HEK293 (cell line): ENCODE results near the gene ASB10.

Experiments used
- CTCF ChIA-PET: fragments of 350-600 bp; formaldehyde crosslinking; extraction: SDS; loops from one replicate; lab custom pipeline; 2021; ENCODE audit warnings: antibody characterized with exemption; lab: Yijun Ruan, JAX
- POLR2A ChIA-PET: fragments of 300-600 bp; formaldehyde crosslinking; extraction: SDS; loops from one replicate; lab custom pipeline; 2020; ENCODE audit warnings: antibody characterized with exemption, inconsistent platforms; lab: Yijun Ruan, JAX
- H3K27ac ChIP-seq: fragments of 200-500 bp; sonication (Bioruptor generic); 2 replicates; pipeline ENCODE4 v1.5.1; 2014; ENCODE audit warnings: low read depth, low read length, control low read depth, inconsistent platforms; ENCODE audit errors: extremely low read depth
- H3K36me3 ChIP-seq, 2 experiments: fragments of 200-500 bp in 1 of 2; sonication (Bioruptor generic) in 1 of 2; 1 replicate in 1 of 2; 2 replicates in 1 of 2; pipeline ENCODE4 v1.5.1; 2014 to 2017; ENCODE audit warnings: inconsistent platforms in 2 of 2, low read length in 2 of 2; ENCODE audit not compliant: control insufficient read depth in 2 of 2, insufficient read depth in 1 of 2
- H3K4me1 ChIP-seq: fragments of 200-500 bp; sonication (Bioruptor generic); 2 replicates; pipeline ENCODE4 v1.5.1; 2014; ENCODE audit warnings: mild to moderate bottlenecking, low read length, inconsistent platforms; ENCODE audit not compliant: control insufficient read depth, insufficient read depth
- H3K4me3 ChIP-seq: 2 replicates; pipeline ENCODE4 v1.5.1; 2011; ENCODE audit warnings: low read depth, mild to moderate bottlenecking, control low read depth, low read length, moderate library complexity
- H3K9me3 ChIP-seq: fragments of 200-500 bp; sonication (Bioruptor generic); 2 replicates; pipeline ENCODE4 v1.5.1; 2014; ENCODE audit warnings: low read depth, low read length, inconsistent platforms; ENCODE audit not compliant: control insufficient read depth, insufficient read depth
- HOXD13 ChIP-seq: sonication (generic); formaldehyde crosslinking; IDR thresholded peaks from 2 replicates; pipeline ENCODE4 v1.8.0; 2022; ENCODE audit warnings: missing genetic modification reagents, borderline replicate concordance
- KLF1 ChIP-seq: fragments of 450-650 bp; formaldehyde crosslinking; IDR thresholded peaks from 2 replicates; pipeline ENCODE4 v1.5.1; 2016; ENCODE audit warnings: missing biosample characterization, missing genetic modification characterization
- REPIN1 ChIP-seq: fragments of 450-650 bp; formaldehyde crosslinking; IDR thresholded peaks from 2 replicates; pipeline ENCODE4 v1.5.1; 2017; ENCODE audit warnings: missing biosample characterization, missing genetic modification characterization, low read depth
- SP2 ChIP-seq: fragments of 450-650 bp; formaldehyde crosslinking; IDR thresholded peaks from 2 replicates; pipeline ENCODE4 v1.5.1; 2016; ENCODE audit warnings: missing biosample characterization, missing genetic modification characterization
- SP3 ChIP-seq: fragments of 450-650 bp; formaldehyde crosslinking; IDR thresholded peaks from 2 replicates; pipeline ENCODE4 v1.5.1; 2016; ENCODE audit warnings: missing biosample characterization, missing genetic modification characterization
- TSHZ1 ChIP-seq: fragments of 450-650 bp; formaldehyde crosslinking; IDR thresholded peaks from 2 replicates; pipeline ENCODE4 v1.5.1; 2016; ENCODE audit warnings: missing biosample characterization, missing genetic modification characterization, borderline replicate concordance
- ZBTB17 ChIP-seq: fragments of 450-650 bp; formaldehyde crosslinking; IDR thresholded peaks from 2 replicates; pipeline ENCODE4 v1.5.1; 2016; ENCODE audit warnings: missing biosample characterization, missing genetic modification characterization
- ZBTB49 ChIP-seq: fragments of 450-650 bp; formaldehyde crosslinking; IDR thresholded peaks from 2 replicates; pipeline ENCODE4 v1.5.1; 2016; ENCODE audit warnings: missing biosample characterization, missing genetic modification characterization, low read depth
- ZFP3 ChIP-seq: fragments of 450-650 bp; formaldehyde crosslinking; IDR thresholded peaks from 2 replicates; pipeline ENCODE4 v1.5.1; 2016; ENCODE audit warnings: low read depth, missing biosample characterization, missing genetic modification characterization
- ZFP41 ChIP-seq: fragments of 450-650 bp; formaldehyde crosslinking; IDR thresholded peaks from 2 replicates; pipeline ENCODE4 v1.5.1; 2016; ENCODE audit warnings: missing biosample characterization, missing genetic modification characterization, borderline replicate concordance
- ZIC2 ChIP-seq: fragments of 450-650 bp; formaldehyde crosslinking; IDR thresholded peaks from 2 replicates; pipeline ENCODE4 v1.5.1; 2016; ENCODE audit warnings: missing biosample characterization, missing genetic modification characterization
- ZNF138 ChIP-seq: fragments of 450-650 bp; formaldehyde crosslinking; IDR thresholded peaks from 2 replicates; pipeline ENCODE4 v1.5.1; 2016; ENCODE audit warnings: missing biosample characterization, missing genetic modification characterization, borderline replicate concordance
- ZNF174 ChIP-seq: fragments of 450-650 bp; formaldehyde crosslinking; IDR thresholded peaks from 2 replicates; pipeline ENCODE4 v1.5.0; 2017; ENCODE audit warnings: missing biosample characterization, mild to moderate bottlenecking, missing genetic modification characterization
- ZNF175 ChIP-seq: fragments of 450-650 bp; formaldehyde crosslinking; IDR thresholded peaks from 2 replicates; pipeline ENCODE4 v1.5.1; 2016; ENCODE audit warnings: missing biosample characterization, missing genetic modification characterization
- ZNF23 ChIP-seq: fragments of 450-650 bp; formaldehyde crosslinking; IDR thresholded peaks from 2 replicates; pipeline ENCODE4 v1.5.1; 2016; ENCODE audit warnings: missing biosample characterization, missing genetic modification characterization, borderline replicate concordance
- ZNF354C ChIP-seq: fragments of 450-650 bp; formaldehyde crosslinking; IDR thresholded peaks from 2 replicates; pipeline ENCODE4 v1.5.1; 2016; ENCODE audit warnings: missing biosample characterization, missing genetic modification characterization, low read depth, borderline replicate concordance
- ZNF488 ChIP-seq: fragments of 450-650 bp; formaldehyde crosslinking; IDR thresholded peaks from 2 replicates; pipeline ENCODE4 v1.5.1; 2016; ENCODE audit warnings: missing biosample characterization, missing genetic modification characterization
- ZNF621 ChIP-seq: fragments of 450-650 bp; formaldehyde crosslinking; IDR thresholded peaks from 2 replicates; pipeline ENCODE4 v1.5.1; 2017; ENCODE audit warnings: missing biosample characterization, missing genetic modification characterization

Gene ASB10

GRCh38 chr7:151139791-151140190 is 47.3 kb downstream of the ASB10 start:
- no peak overlapping the region for H3K4me3 ChIP-seq
- peaks cover 0 to 97% of the 10 kb centered on the region in 2 experiments; a peak in 1 of 3 replicates for H3K36me3 ChIP-seq
- no peaks in the 10 kb centered on the region for H3K4me1 ChIP-seq
- TF ChIP-seq ZNF488 (tag by site-specific recombination) (no peak), ZNF621 (tag by site-specific recombination) (no peak), TSHZ1 (tag by site-specific recombination) (no peak), ZBTB49 (no peak), ZBTB17 (tag by site-specific recombination) (no peak), ZNF175 (tag by site-specific recombination) (no peak), ZNF138 (no peak), ZNF174 (tag by site-specific recombination) (no peak), HOXD13 (no peak), ZNF23 (no peak)
- ChIA-PET CTCF (interaction anchor here (0.9 to 1.4 kb wide), 3 partner anchors 16 to 32 kb away, joined by 3 to 4 read pairs (median 4); no protein-coding TSS in a partner anchor), POLR2A (interaction anchor here (1.1 kb wide), 1 partner anchor 26 kb away, joined by 3 read pairs; no protein-coding TSS in a partner anchor)
- no peak overlapping the region for H3K27ac ChIP-seq
- H3K9me3 ChIP-seq = no peaks in the 10 kb centered on the region

- H3K36me3 ChIP-seq = peaks cover 0 to 100% of the 10 kb centered on the region in 2 experiments; a peak in 1 of 3 replicates
- H3K4me3 ChIP-seq = no peak overlapping the region
- H3K4me1 ChIP-seq = no peaks in the 10 kb centered on the region
- POLR2A ChIA-PET = interaction anchor here (1.1 kb wide), 1 partner anchor 27 kb away, joined by 3 read pairs; no protein-coding TSS in a partner anchor
- TF ChIP-seq REPIN1 (tag by site-specific recombination) = no peak
- peak; percentile 45 for TF ChIP-seq SP2 (tag by site-specific recombination)
- TF ChIP-seq ZIC2 (tag by site-specific recombination) = peak; percentile 53
- peak; percentile 57 for TF ChIP-seq KLF1 (tag by site-specific recombination)
- no peak for TF ChIP-seq ZFP41 (tag by site-specific recombination)
- no peak for TF ChIP-seq ZFP3
- 0 out of 2 replicates have a peak, but pooled peaks have one; percentile 15 for TF ChIP-seq SP3
- no peak for TF ChIP-seq ZNF354C (tag by site-specific recombination)
- CTCF ChIA-PET = interaction anchor here (0.9 to 1.4 kb wide), 3 partner anchors 15 to 33 kb away, joined by 3 to 4 read pairs (median 4); no protein-coding TSS in a partner anchor
- no peak overlapping the region for H3K27ac ChIP-seq
- H3K9me3 ChIP-seq = no peaks in the 10 kb centered on the region
These were observed 47.8 kb downstream of the ASB10 start for GRCh38 chr7:151139071-151139790.
